Peyer's patch (tissue), 4 donors: Measurements from ENCODE around the gene B4GALT5.

ENCODE experiments used
- CTCF ChIP-seq, 6 experiments: fragments of 450-650 bp in 4 of 6; fragments of 200-600 bp in 2 of 6; sonication (generic) in 1 of 6; IDR thresholded peaks; one replicate each; pipeline ENCODE4 v1.5.1; 2017 to 2019; ENCODE audit warnings: antibody characterized with exemption in 6 of 6, mild to moderate bottlenecking in 3 of 6, moderate library complexity in 1 of 6
- POLR2A ChIP-seq, 2 donors: fragments of 450-650 bp; IDR thresholded peaks; one replicate each; pipeline ENCODE4 v1.5.1; 2017; ENCODE audit warnings: antibody characterized with exemption in 2 of 2, mild to moderate bottlenecking in 2 of 2, moderate library complexity in 2 of 2

GRCh38 chr20:49715466-49715865 lies 1.8 kb upstream of the B4GALT5 start:
- TF ChIP-seq CTCF (IDR thresholded peaks at IDR 0.05) (no peak), POLR2A (IDR thresholded peaks at IDR 0.05) (no peak)
